Right renal cortex interstitium (tissue), 3 donors: ENCODE measurements around the gene HYI. TPM values are rescaled to one million over a fixed set of nuclear protein-coding genes. Genes with fewer than 3 reads are reported as not detected.
"Not testable (repeated sequence)": the region's sequence is repeated elsewhere in the genome, so short reads cannot be mapped to it uniquely, and the experiment has no call there.

ENCODE experiments used
- DNase-seq, 3 donors: peaks; one replicate each; pipeline ENCODE4 v3.0.0-alpha.2; 2013; ENCODE audit warnings: low read depth in 3 of 3, low spot score in 2 of 3
- polyA plus RNA-seq, 3 donors: library from polyadenylated mRNA; unstranded; fragments of 120-200 nt; gene quantifications; one replicate each; pipeline ENCODE4 v1.2.1, GENCODE V29; 2013; ENCODE audit not compliant: insufficient read length in 3 of 3

HYI gene, protein sequence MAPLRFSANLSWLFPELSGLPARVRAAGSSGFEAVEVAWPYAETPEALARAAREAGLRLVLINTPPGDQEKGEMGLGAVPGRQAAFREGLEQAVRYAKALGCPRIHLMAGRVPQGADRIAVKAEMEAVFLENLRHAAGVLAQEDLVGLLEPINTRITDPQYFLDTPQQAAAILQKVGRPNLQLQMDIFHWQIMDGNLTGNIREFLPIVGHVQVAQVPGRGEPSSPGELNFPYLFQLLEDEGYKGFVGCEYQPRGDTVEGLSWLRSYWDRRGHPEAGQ
- polyA plus RNA-seq = 10 to 100 TPM; 32.8 to 35.4 (median 33.4) TPM

DNA sequence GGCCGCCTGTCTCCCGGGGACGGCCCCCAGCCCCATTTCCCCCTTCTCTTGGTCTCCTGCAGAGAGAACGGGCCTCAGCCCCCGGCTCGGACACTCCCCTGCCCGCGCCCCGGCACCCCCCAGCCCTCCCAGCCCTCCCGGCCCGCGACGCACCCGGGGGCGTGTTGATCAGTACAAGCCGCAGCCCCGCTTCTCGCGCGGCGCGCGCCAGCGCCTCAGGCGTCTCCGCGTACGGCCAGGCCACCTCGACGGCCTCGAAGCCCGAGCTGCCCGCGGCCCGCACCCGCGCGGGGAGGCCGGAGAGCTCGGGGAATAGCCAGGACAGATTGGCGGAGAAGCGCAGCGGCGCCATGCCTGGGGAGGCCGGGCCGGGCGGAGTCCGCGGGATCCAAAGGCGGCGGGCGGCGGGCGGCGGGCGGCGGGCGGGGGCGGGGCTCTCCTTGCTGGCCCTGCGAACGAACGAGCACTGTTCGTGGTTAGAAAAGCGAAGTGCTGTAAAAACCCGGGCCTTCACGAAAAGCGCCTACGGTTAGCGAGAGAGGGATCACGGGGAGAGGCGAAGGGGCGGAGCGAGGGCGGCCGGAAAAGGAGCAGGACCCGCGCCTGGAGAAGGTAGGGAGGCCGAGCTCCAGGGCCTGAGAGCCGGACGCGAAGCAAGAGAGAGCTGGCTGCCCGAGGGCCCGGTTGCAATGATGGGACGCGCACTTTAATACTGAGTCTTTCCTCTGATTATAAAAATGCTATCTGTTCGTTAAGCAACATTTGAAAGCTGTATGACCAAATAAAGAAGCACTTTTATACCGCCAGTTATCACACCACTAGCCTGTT is at the start of gene HYI:
HYI (minus strand) TSS at position 490 of the 828 bp plus-strand sequence; CDS start at position 352, 138 bp downstream.
- peak in 2 of 3 donors; percentile 52 to 75 for DNase-seq

DNA sequence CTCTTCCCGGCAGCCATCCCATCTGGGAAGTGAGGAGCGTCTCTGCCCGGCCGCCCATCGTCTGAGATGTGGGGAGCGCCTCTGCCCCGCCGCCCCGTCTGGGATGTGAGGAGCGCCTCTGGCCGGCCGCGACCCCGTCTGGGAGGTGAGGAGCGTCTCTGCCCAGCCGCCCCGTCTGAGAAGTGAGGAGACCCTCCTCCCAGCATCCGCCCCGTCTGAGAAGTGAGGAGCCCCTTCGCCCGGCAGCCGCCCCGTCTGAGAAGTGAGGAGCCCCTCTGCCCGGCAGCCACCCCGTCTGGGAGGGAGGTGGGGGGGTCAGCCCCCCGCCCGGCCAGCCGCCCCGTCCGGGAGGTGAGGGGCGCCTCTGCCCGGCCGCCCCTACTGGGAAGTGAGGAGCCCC is 48.1 kb upstream of the HYI start:
- not testable (repeated sequence) for DNase-seq

DNA sequence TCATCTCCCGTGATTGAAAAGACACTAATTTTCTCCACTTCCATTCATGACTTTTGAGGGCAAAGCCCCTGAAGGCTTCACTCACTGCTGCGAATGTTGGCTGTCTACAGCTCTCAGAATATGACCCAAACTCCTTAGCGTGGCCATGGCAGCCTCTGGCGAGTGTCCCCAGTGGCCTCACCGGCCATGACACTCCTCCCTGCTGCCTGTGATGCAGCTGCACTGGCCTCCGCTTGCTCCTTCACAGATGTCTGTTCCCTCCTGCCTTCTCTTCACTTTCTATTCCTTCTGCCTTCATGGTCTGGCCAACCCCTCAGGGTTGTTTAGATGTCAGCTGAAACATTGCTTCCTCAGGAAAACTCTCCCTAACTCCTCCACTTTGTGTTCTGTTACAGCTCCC is 46.2 kb upstream of the HYI start:
- no peak for DNase-seq

DNA sequence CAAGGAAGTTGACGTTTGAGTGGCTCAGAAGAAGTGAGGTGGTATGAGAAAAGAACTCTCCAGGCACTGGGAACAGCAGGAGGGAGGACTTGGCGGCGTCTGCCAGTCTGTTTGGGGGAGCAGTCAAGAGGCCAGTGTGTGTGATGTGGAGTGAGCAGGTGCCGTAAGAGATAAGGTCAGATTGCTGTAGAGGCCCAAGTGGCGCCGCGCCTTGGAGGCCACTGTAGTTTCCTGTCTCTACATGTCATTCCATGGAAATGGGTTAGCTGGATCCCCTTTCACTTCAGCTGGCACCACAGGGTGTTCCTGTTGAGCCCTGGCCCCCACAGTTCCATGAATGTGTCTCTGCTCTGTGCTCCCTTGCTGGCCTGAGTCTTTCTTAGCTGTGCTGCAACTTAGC is 41.5 kb upstream of the HYI start:
- no peak for DNase-seq

GRCh38 chr1:43493661-43494450 is 40.1 kb upstream of the HYI start:
- DNase-seq = no peak

DNA sequence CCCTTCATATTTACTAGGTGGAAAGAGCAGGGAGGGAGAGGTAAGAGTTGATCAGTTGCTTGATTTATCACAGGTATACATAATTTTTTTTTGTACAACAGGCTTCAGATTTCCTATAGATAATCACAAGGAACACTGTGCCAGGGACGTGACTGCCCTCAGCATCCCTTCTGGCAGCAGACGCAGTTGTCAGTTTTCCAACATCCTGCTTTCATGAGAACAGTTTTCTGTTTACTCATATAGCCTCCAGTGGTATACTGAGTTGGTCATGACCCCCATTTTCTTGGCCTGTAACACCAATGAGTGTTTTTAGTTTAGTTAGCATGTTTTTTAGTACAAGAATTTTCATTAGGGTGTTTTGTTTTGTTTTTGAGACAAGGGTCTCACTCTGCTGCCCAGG is 39.1 kb upstream of the HYI start:
- no peak for DNase-seq

GRCh38 chr1:43491061-43491460 is 37.3 kb upstream of the HYI start:
- DNase-seq = no peak

GRCh38 chr1:43488165-43488564 is 34.4 kb upstream of the HYI start:
- DNase-seq = no peak

- no peak for DNase-seq
Measured at GRCh38 chr1:43484367-43484766, 30.6 kb upstream of the HYI start.

DNA sequence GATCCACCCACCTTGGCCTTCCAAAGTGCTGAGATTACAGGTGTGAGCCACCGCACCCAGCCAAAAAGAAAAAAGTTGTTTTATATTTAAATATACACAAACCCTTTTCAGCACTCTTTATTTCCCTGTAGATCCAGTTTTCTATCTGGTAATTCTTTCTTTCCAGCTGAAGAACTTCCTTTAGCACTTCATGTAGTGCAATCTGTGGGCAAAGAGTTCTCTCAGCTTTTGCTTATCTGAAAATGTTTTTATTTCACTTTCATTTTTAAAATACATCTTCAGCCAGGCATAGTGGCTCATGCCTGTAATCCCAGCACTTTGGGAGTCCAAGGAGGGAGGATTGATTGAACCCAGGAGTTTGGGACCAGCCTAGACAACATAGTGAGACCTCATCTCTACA is 28.5 kb upstream of the HYI start:
- no peak for DNase-seq

DNA sequence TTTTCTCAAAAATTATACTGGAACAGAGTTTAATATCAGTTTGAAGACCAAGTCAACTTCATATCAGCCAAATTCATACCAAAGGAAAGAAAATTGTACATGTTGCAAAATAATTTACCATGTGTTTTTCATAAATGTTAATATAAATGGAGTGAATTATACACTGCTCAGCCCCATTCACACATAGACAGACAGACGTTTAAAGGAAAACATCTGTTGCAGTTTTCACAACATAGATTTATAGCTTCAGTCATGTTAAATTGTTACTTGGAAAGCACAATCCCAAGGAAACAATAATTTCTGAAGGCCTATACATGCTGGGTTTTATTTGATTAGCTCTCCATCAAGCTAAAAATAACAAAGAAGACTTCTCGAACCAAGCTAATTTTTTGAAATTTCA is 27.8 kb upstream of the HYI start:
- peak; percentile 5 to 21 (median 20) for DNase-seq

DNA sequence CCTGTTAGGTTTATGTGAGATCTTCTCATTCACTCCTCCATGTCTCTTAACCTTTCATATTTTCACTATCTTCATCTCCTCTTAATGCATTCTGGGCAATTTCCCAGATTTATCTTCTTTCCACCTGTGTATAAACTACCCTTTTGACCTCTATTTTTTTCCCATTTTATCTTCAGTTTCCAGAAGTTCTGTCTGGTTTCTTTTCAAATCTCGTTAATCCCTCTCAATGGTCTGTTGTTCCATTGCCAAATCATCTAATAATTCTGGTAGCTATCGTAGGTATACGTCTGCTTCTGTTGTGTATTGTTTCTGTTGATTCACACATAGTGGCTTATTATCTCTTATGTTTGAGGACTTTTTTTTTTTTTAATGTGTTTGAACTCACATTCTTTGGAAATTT is 25.7 kb upstream of the HYI start:
- DNase-seq = no peak

- DNase-seq = no peak
Measured at GRCh38 chr1:43477716-43478115, 24.0 kb upstream of the HYI start.

DNA sequence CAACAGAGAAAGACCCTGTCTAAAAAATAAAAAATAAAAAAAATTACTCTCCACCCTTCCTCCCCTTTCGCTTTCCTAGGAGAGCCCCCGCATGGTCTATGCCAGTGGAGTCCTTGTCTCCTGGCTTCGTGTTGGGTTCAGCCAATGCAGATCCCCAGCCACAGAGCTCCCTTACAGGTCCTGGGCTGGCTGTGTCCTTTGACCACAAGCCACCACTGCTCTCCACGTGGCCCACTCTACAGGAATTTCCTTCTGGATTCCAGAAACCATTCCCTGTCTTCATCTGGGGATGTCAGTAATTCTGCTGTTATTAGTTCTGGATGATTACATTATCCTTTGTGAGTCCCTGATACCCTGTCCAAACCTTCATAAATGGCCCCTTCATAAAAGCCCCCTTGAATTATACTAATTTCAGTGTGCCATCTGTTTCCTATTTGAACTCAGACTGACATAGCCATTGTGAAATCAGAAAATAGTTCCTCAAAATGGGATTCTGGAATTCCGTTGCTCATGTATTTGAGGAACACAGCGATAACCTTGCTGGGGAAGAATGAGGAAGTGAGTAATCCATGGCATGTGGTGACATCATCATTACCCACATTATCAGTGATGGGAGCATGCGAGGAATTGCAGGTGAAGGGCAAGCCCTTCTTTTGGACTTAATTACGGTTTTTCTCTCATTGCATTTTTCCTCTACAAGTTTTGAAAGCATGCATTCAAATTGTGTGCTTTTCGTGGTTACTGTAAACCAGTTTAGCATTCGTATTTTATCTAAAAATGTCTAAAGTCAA is 22.1 kb upstream of the HYI start:
- not testable (repeated sequence) for DNase-seq

GRCh38 chr1:43473463-43473862 is 19.7 kb upstream of the HYI start:
- no peak for DNase-seq

DNA sequence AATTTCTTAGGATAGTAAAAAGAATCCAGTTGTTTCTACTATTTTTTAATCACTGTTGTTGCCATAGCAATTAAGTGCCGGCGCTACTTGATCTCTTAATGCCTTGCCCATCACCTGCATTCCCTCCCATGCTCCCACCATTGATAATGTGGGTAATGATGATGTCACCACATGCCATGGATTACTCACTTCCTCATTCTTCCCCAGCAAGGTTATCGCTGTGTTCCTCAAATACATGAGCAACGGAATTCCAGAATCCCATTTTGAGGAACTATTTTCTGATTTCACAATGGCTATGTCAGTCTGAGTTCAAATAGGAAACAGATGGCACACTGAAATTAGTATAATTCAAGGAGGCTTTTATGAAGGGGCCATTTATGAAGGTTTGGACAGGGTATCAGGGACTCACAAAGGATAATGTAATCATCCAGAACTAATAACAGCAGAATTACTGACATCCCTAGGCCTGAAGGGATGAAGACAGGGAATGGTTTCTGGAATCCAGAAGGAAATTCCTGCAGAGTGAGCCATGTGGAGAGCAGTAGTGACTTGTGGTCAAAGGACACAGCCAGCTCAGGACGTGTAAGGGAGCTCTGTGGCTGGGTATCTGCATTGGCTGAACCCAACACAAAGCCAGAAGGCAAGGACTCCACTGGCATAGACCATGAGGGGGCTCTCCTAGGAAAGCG is 18.9 kb upstream of the HYI start:
- DNase-seq = not testable (repeated sequence)

GRCh38 chr1:43472087-43472462 is 18.3 kb upstream of the HYI start:
- no peak for DNase-seq

DNA sequence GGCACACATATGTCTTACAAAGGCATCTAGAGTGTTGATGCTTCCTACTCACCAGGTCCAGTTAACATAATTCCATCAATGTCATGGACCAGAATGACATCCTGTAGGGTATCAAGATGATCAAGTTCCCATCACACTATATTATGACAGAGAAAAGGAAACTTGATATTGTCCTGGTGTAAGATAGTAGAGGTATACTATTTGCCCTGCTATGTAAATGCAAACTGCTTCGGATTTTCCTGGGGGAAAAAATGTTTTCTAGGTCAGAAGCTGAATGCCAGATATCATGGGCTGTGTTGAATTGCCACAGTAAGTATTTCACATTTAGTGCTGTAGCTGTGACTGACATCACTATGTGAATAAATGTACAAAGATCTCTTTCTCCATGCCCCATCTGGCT is 16.2 kb upstream of the HYI start:
- DNase-seq = no peak

GRCh38 chr1:43468414-43468813 is 14.7 kb upstream of the HYI start:
- DNase-seq = no peak

- DNase-seq = no peak
Measured at GRCh38 chr1:43466403-43466802, 12.7 kb upstream of the HYI start.
